ENCODE measurements around the gene KRT37.

The KRT37 gene

DNA sequence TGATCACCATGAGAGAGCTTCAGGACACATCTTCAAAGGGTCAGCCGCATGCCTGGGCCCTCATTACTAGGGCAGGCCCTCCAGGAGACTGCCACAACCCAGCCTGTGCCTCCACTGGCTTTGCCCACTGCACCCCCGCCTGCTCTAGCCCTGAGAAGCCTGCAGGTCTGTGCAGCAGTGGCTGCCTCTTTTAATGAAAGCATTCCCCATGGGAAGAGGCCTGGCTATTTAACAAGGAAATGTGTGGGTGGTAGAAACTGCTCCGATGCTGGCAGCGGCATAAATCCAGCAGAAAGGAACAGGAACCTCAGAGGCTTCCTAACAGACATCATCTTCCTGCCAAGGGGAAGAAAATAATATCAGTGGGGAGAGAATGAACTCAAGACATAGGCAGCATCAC is 43.2 kb upstream of the KRT37 start:
- H3K4me3 ChIP-seq (ENCODE audit: low read depth, low read length), result no peak overlapping the region
- no peaks in the 10 kb centered on the region for H3K4me1 ChIP-seq (ENCODE audit: control insufficient read depth, insufficient read depth, low read length)
- H3K27ac ChIP-seq (ENCODE audit: extremely low read depth, low read depth, low read length), result no peak overlapping the region
- no peaks in the 10 kb centered on the region for H3K9me3 ChIP-seq (ENCODE audit: control insufficient read depth, insufficient read depth, low read depth, low read length)
- TF ChIP-seq ZNF768 (tag by site-specific recombination; IDR thresholded peaks at IDR 0.05), result no peak
- no peak for TF ChIP-seq ZBTB1 (tag by site-specific recombination; IDR thresholded peaks at IDR 0.05)
- TF ChIP-seq ZNF266 (tag by site-specific recombination; IDR thresholded peaks at IDR 0.05; ENCODE audit: low read depth), result no peak
- no peak for TF ChIP-seq ZNF10 (tag by site-specific recombination; IDR thresholded peaks at IDR 0.05)
- POLR2A ChIA-PET, result no interaction called here
- no peaks in the 10 kb centered on the region for H3K36me3 ChIP-seq (ENCODE audit: control insufficient read depth in 2 of 2, insufficient read depth in 1 of 2, low read length in 2 of 2)
- CTCF ChIA-PET, result interaction anchor here (0.6 to 1.1 kb wide), 3 partner anchors 33 to 195 kb away, joined by 3 to 4 read pairs (median 4); no protein-coding TSS in a partner anchor

DNA sequence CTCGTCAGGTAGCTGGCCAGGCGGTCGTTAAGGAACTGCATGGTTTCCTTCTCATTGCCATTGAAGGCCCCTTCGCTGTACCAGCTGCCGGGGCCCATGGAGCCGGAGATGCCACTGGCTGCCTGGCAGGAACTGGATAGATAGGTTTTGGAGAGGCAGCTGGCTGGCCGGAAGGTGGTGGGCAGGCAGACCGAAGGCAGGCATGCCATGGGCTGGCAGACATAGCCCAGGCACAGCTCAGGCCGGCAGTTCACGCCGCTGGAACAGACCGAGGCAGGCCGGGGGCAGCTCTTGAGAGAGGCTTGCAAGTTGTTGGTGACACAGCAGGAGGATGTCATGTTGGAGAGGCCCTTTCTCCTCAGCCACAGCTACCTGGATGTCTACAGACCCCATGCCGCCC is 42.6 kb upstream of the KRT37 start, which contains the start of gene KRT32:
Gene KRT32 (minus strand): TSS at position 399 of the 400 bp plus-strand sequence. CDS start 61 bp downstream, at position 338.
- CTCF ChIA-PET, result interaction anchor here (0.9 to 1.0 kb wide), 2 partner anchors 82 to 144 kb away, joined by 4 read pairs; no protein-coding TSS in a partner anchor
- TF ChIP-seq, protein P1, sequence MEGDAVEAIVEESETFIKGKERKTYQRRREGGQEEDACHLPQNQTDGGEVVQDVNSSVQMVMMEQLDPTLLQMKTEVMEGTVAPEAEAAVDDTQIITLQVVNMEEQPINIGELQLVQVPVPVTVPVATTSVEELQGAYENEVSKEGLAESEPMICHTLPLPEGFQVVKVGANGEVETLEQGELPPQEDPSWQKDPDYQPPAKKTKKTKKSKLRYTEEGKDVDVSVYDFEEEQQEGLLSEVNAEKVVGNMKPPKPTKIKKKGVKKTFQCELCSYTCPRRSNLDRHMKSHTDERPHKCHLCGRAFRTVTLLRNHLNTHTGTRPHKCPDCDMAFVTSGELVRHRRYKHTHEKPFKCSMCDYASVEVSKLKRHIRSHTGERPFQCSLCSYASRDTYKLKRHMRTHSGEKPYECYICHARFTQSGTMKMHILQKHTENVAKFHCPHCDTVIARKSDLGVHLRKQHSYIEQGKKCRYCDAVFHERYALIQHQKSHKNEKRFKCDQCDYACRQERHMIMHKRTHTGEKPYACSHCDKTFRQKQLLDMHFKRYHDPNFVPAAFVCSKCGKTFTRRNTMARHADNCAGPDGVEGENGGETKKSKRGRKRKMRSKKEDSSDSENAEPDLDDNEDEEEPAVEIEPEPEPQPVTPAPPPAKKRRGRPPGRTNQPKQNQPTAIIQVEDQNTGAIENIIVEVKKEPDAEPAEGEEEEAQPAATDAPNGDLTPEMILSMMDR (tag by site-specific recombination; IDR thresholded peaks at IDR 0.05), result no peak
- no peak for TF ChIP-seq ZNF184 (tag by site-specific recombination; IDR thresholded peaks at IDR 0.05)
- no peak for TF ChIP-seq ZNF843 (tag by site-specific recombination; IDR thresholded peaks at IDR 0.05)
- no peak for TF ChIP-seq HOXC10 (CRISPR knock-in tag; IDR thresholded peaks at IDR 0.05)
- TF ChIP-seq ZNF350 (tag by site-specific recombination; IDR thresholded peaks at IDR 0.05), result no peak
- TF ChIP-seq HOXA7 (CRISPR knock-in tag; IDR thresholded peaks at IDR 0.05; ENCODE audit: borderline replicate concordance), result no peak
- TF ChIP-seq ZBTB21 (tag by site-specific recombination; IDR thresholded peaks at IDR 0.05), result no peak
- no peak for TF ChIP-seq MYNN (tag by site-specific recombination; IDR thresholded peaks at IDR 0.05; ENCODE audit: borderline replicate concordance)
- TF ChIP-seq ZNF561 (tag by site-specific recombination; IDR thresholded peaks at IDR 0.05; ENCODE audit: borderline replicate concordance), result no peak
- no peak for TF ChIP-seq ZNF302 (tag by site-specific recombination; IDR thresholded peaks at IDR 0.05; ENCODE audit: low read depth)
- no peak for TF ChIP-seq ZFP41 (tag by site-specific recombination; IDR thresholded peaks at IDR 0.05; ENCODE audit: borderline replicate concordance)
- no peak for TF ChIP-seq KLF7 (tag by site-specific recombination; IDR thresholded peaks at IDR 0.05; ENCODE audit: borderline replicate concordance)
- Histone ChIP-seq H3K9me3 (ENCODE audit: control insufficient read depth, insufficient read depth, low read depth, low read length) (no peaks in the 10 kb centered on the region), H3K4me3 (ENCODE audit: low read depth, low read length) (no peak within 1 kb of the TSS), H3K4me1 (ENCODE audit: control insufficient read depth, insufficient read depth, low read length) (no peaks in the 10 kb centered on the region), H3K36me3 (ENCODE audit: control insufficient read depth in 2 of 2, insufficient read depth in 1 of 2, low read length in 2 of 2) (no peaks in the 10 kb centered on the region), H3K27ac (ENCODE audit: extremely low read depth, low read depth, low read length) (no peak within 1 kb of the TSS)
- POLR2A ChIA-PET, result no interaction called here

DNA sequence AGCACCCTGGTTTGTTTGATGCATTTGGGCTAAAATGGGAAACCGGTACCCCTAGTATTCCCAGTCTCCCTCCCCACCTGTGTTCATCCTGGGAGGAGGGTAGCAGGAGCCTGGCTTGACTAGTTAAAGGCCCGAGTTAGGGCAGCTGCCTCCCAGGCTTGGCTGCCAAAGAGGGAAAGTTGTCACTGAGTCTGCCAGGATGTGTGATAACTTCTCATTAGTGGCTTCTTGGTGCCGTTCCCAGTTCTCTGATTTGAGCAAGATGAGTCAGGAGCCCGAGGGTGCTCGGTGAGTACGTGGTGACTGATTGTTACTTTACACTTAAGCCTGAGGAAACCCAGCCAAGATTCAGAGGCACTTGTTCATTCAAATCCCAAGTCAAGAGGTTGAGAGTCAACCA is 40.3 kb upstream of the KRT37 start:
- Histone ChIP-seq H3K36me3 (ENCODE audit: control insufficient read depth in 2 of 2, insufficient read depth in 1 of 2, low read length in 2 of 2) (no peaks in the 10 kb centered on the region), H3K9me3 (ENCODE audit: control insufficient read depth, insufficient read depth, low read depth, low read length) (no peaks in the 10 kb centered on the region), H3K27ac (ENCODE audit: extremely low read depth, low read depth, low read length) (no peak overlapping the region), H3K4me3 (ENCODE audit: low read depth, low read length) (no peak overlapping the region), H3K4me1 (ENCODE audit: control insufficient read depth, insufficient read depth, low read length) (no peaks in the 10 kb centered on the region)
- TF ChIP-seq ZNF677 (tag by site-specific recombination; IDR thresholded peaks at IDR 0.05), result no peak
- TF ChIP-seq, protein P2, sequence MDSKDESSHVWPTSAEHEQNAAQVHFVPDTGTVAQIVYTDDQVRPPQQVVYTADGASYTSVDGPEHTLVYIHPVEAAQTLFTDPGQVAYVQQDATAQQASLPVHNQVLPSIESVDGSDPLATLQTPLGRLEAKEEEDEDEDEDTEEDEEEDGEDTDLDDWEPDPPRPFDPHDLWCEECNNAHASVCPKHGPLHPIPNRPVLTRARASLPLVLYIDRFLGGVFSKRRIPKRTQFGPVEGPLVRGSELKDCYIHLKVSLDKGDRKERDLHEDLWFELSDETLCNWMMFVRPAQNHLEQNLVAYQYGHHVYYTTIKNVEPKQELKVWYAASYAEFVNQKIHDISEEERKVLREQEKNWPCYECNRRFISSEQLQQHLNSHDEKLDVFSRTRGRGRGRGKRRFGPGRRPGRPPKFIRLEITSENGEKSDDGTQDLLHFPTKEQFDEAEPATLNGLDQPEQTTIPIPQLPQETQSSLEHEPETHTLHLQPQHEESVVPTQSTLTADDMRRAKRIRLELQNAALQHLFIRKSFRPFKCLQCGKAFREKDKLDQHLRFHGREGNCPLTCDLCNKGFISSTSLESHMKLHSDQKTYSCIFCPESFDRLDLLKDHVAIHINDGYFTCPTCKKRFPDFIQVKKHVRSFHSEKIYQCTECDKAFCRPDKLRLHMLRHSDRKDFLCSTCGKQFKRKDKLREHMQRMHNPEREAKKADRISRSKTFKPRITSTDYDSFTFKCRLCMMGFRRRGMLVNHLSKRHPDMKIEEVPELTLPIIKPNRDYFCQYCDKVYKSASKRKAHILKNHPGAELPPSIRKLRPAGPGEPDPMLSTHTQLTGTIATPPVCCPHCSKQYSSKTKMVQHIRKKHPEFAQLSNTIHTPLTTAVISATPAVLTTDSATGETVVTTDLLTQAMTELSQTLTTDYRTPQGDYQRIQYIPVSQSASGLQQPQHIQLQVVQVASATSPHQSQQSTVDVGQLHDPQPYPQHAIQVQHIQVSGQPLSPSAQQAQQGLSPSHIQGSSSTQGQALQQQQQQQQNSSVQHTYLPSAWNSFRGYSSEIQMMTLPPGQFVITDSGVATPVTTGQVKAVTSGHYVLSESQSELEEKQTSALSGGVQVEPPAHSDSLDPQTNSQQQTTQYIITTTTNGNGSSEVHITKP (tag by site-specific recombination; IDR thresholded peaks at IDR 0.05), result peak; percentile 10; the same call in 1 of the 2 replicates
- TF ChIP-seq ZNF184 (tag by site-specific recombination; IDR thresholded peaks at IDR 0.05), result 0 out of 2 replicates have a peak, but pooled peaks have one; percentile 42
- TF ChIP-seq, protein P3, sequence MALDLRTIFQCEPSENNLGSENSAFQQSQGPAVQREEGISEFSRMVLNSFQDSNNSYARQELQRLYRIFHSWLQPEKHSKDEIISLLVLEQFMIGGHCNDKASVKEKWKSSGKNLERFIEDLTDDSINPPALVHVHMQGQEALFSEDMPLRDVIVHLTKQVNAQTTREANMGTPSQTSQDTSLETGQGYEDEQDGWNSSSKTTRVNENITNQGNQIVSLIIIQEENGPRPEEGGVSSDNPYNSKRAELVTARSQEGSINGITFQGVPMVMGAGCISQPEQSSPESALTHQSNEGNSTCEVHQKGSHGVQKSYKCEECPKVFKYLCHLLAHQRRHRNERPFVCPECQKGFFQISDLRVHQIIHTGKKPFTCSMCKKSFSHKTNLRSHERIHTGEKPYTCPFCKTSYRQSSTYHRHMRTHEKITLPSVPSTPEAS (tag by site-specific recombination; IDR thresholded peaks at IDR 0.05), result peak; percentile 39; the same call in 1 of the 2 replicates
- peak; percentile 76 for TF ChIP-seq ZNF660 (tag by site-specific recombination; IDR thresholded peaks at IDR 0.05)
- peak; percentile 56; the same call in 1 of the 2 replicates for TF ChIP-seq ZNF629 (tag by site-specific recombination; IDR thresholded peaks at IDR 0.05)
- no peak for TF ChIP-seq ZNF19 (tag by site-specific recombination; IDR thresholded peaks at IDR 0.05; ENCODE audit: low read depth)
- TF ChIP-seq SCRT2 (tag by site-specific recombination; IDR thresholded peaks at IDR 0.05), result peak; percentile 17; the same call in 1 of the 2 replicates
- peak; percentile 61; the same call in 1 of the 2 replicates for TF ChIP-seq GFI1B (tag by site-specific recombination; IDR thresholded peaks at IDR 0.05)
- TF ChIP-seq OSR2 (tag by site-specific recombination; IDR thresholded peaks at IDR 0.05), result 0 out of 2 replicates have a peak, but pooled peaks have one; percentile 15
- TF ChIP-seq ZNF391 (tag by site-specific recombination; IDR thresholded peaks at IDR 0.05; ENCODE audit: borderline replicate concordance, low read depth), result no peak
- no peak for TF ChIP-seq KLF10 (tag by site-specific recombination; IDR thresholded peaks at IDR 0.05)
- POLR2A ChIA-PET, result no interaction called here
- CTCF ChIA-PET, result interaction anchor here (0.7 to 1.2 kb wide), 3 partner anchors 47 to 201 kb away, joined by 3 to 4 read pairs (median 4); no protein-coding TSS in a partner anchor
